HEK293T (cell line): ENCODE measurements around the gene COG1.

Source experiments
- CTCF ChIA-PET: fragments of 350-600 bp; formaldehyde crosslinking; extraction: SDS; loops from one replicate; lab custom pipeline; 2021; ENCODE audit warnings: antibody characterized with exemption, inconsistent platforms; lab: Yijun Ruan, JAX
- POLR2A ChIA-PET: fragments of 350-600 bp; formaldehyde crosslinking; extraction: SDS; loops from one replicate; lab custom pipeline; 2020; ENCODE audit warnings: antibody characterized with exemption, inconsistent platforms; lab: Yijun Ruan, JAX
- DNase-seq: peaks from one replicate; pipeline ENCODE4 v3.0.0; 2012; ENCODE audit warnings: mixed read lengths; ENCODE audit errors: extremely low spot score
- ARNT ChIP-seq: fragments of 450-650 bp; IDR thresholded peaks from 2 replicates; pipeline ENCODE4 v1.6.1; 2017; ENCODE audit warnings: mild to moderate bottlenecking
- BHLHE40 ChIP-seq: fragments of 450-650 bp; IDR thresholded peaks from 2 replicates; pipeline ENCODE4 v1.6.1; 2016; ENCODE audit warnings: mild to moderate bottlenecking, moderate library complexity, borderline replicate concordance
- CTBP1 ChIP-seq: fragments of 450-650 bp; IDR thresholded peaks from 2 replicates; pipeline ENCODE4 v1.6.1; 2016; ENCODE audit warnings: borderline replicate concordance
- ELF4 ChIP-seq: fragments of 450-650 bp; IDR thresholded peaks from 2 replicates; pipeline ENCODE4 v1.6.1; 2017; ENCODE audit warnings: antibody characterized with exemption
- FOXA1 ChIP-seq: fragments of 450-650 bp; IDR thresholded peaks from 2 replicates; pipeline ENCODE4 v1.6.1; 2016; ENCODE audit warnings: mild to moderate bottlenecking
- FOXK2 ChIP-seq: fragments of 450-650 bp; IDR thresholded peaks from 2 replicates; pipeline ENCODE4 v1.6.1; 2016; ENCODE audit warnings: mild to moderate bottlenecking
- FOXM1 ChIP-seq: fragments of 450-650 bp; IDR thresholded peaks from 2 replicates; pipeline ENCODE4 v1.6.1; 2017; ENCODE audit warnings: mild to moderate bottlenecking, borderline replicate concordance
- HDGF ChIP-seq: fragments of 450-650 bp; IDR thresholded peaks from 2 replicates; pipeline ENCODE4 v1.6.1; 2017; ENCODE audit warnings: antibody characterized with exemption, borderline replicate concordance
- L3MBTL2 ChIP-seq: fragments of 450-650 bp; conservative IDR thresholded peaks from 2 replicates; pipeline ENCODE4 v1.6.1; 2016; ENCODE audit warnings: mild to moderate bottlenecking
- LEF1 ChIP-seq: fragments of 450-650 bp; IDR thresholded peaks from 2 replicates; pipeline ENCODE4 v1.6.1; 2017; ENCODE audit warnings: mild to moderate bottlenecking, borderline replicate concordance
- NFRKB ChIP-seq: fragments of 450-650 bp; IDR thresholded peaks from 2 replicates; pipeline ENCODE4 v1.6.1; 2016; ENCODE audit warnings: mild to moderate bottlenecking, moderate library complexity
- PKNOX1 ChIP-seq: fragments of 450-650 bp; IDR thresholded peaks from 2 replicates; pipeline ENCODE4 v1.6.1; 2016
- SP1 ChIP-seq: fragments of 450-650 bp; IDR thresholded peaks from 2 replicates; pipeline ENCODE4 v1.6.1; 2017
- SUZ12 ChIP-seq: fragments of 450-650 bp; IDR thresholded peaks from 2 replicates; pipeline ENCODE4 v1.6.1; 2016; ENCODE audit warnings: mild to moderate bottlenecking
- TARDBP ChIP-seq: fragments of 450-650 bp; IDR thresholded peaks from 2 replicates; pipeline ENCODE4 v1.6.1; 2016
- ZNF384 ChIP-seq: fragments of 450-650 bp; IDR thresholded peaks from 2 replicates; pipeline ENCODE4 v1.6.1; 2016

The COG1 gene

GRCh38 chr17:73189417-73190099, 3.3 kb upstream of the COG1 start:
- no peak for TF ChIP-seq PKNOX1
- TF ChIP-seq ZNF384 = no peak
- TF ChIP-seq LEF1 = no peak
- no peak for TF ChIP-seq BHLHE40
- TF ChIP-seq SUZ12 = no peak
- no peak for TF ChIP-seq ELF4
- no peak for TF ChIP-seq NFRKB
- peak; percentile 35 for DNase-seq
- ChIA-PET POLR2A (interaction anchor here (1.1 to 1.8 kb wide), 2 partner anchors 42 to 461 kb away, joined by 3 to 6 read pairs; a partner anchor contains a TSS), CTCF (interaction anchor here (0.6 to 1.6 kb wide), 8 partner anchors 13 to 464 kb away, joined by 3 to 8 read pairs (median 3); partner anchors contain the start of gene SSTR2)

- DNase-seq = peak; percentile 66
- TF ChIP-seq PKNOX1 (no peak), L3MBTL2 (peak; percentile 51)
- CTCF ChIA-PET = interaction anchor here (0.6 to 1.7 kb wide), 5 partner anchors 11 to 466 kb away, joined by 3 to 8 read pairs (median 4); no protein-coding TSS in a partner anchor
- POLR2A ChIA-PET = interaction anchor here (1.0 to 2.2 kb wide), 8 partner anchors 9 to 210 kb away, joined by 3 to 19 read pairs (median 4); partner anchors contain the start of gene SSTR2
Measured at GRCh38 chr17:73191443-73192205, 1.2 kb upstream of the COG1 start.

GRCh38 chr17:73192206-73192893, 505 bp upstream of the COG1 start:
- ChIA-PET CTCF (interaction anchor here (0.6 to 1.7 kb wide), 4 partner anchors 12 to 632 kb away, joined by 3 to 4 read pairs (median 4); no protein-coding TSS in a partner anchor), POLR2A (interaction anchor here (0.6 to 2.2 kb wide), 9 partner anchors 10 to 210 kb away, joined by 3 to 19 read pairs (median 3); partner anchors contain the start of gene SSTR2)
- TF ChIP-seq HDGF (no peak), ELF4 (no peak), FOXM1 (no peak), ZNF384 (no peak), SUZ12 (no peak), FOXK2 (no peak), TARDBP (no peak), CTBP1 (no peak), PKNOX1 (no peak), FOXA1 (no peak), NFRKB (no peak), LEF1 (no peak), L3MBTL2 (no peak)
- DNase-seq = peak; percentile 84

- TF ChIP-seq TARDBP (no peak), FOXA1 (no peak), ARNT (no peak), LEF1 (no peak), ZNF384 (no peak), CTBP1 (no peak), PKNOX1 (no peak), ELF4 (no peak), NFRKB (no peak), SUZ12 (no peak), BHLHE40 (no peak), FOXM1 (no peak), HDGF (no peak), SP1 (no peak), L3MBTL2 (no peak), FOXK2 (no peak)
- POLR2A ChIA-PET = interaction anchor here (0.9 to 1.1 kb wide), 3 partner anchors 44 to 209 kb away, joined by 3 read pairs; no protein-coding TSS in a partner anchor
- DNase-seq = no peak
- CTCF ChIA-PET = interaction anchor here (1.0 to 1.5 kb wide), 4 partner anchors 60 to 470 kb away, joined by 3 to 4 read pairs (median 4); no protein-coding TSS in a partner anchor
Measured at GRCh38 chr17:73194514-73195222, 1.8 kb downstream of the COG1 start.
